WI38 (cell line): ENCODE measurements around the gene TSR3.

Experiments used
- H3K4me3 ChIP-seq: 2 replicates; pipeline ENCODE4 v1.5.1; 2011; ENCODE audit warnings: low read depth, mild to moderate bottlenecking, control low read depth, low read length
- TF ChIP-seq, protein P1 (sequence below): IDR thresholded peaks from 2 replicates; pipeline ENCODE4 v1.5.1; 2012; ENCODE audit warnings: low read depth, mild to moderate bottlenecking, control low read depth, low read length

TSR3 gene

DNA sequence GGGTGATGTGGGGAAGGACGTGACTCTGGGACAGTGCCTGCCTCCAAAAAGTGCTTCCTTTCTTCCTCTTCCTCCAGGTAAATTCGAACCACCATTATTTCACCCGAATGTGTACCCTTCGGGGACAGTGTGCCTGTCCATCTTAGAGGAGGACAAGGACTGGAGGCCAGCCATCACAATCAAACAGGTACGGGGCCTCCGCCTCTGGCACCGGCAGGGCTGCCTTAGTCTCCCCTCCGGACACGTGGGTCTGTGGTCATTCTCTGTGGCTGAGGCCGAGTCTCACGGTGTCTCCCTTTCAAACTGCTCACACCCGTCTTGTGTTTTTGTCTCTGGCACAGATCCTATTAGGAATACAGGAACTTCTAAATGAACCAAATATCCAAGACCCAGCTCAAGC, 31.6 kb downstream of the TSR3 start:
- TF ChIP-seq, protein P1, sequence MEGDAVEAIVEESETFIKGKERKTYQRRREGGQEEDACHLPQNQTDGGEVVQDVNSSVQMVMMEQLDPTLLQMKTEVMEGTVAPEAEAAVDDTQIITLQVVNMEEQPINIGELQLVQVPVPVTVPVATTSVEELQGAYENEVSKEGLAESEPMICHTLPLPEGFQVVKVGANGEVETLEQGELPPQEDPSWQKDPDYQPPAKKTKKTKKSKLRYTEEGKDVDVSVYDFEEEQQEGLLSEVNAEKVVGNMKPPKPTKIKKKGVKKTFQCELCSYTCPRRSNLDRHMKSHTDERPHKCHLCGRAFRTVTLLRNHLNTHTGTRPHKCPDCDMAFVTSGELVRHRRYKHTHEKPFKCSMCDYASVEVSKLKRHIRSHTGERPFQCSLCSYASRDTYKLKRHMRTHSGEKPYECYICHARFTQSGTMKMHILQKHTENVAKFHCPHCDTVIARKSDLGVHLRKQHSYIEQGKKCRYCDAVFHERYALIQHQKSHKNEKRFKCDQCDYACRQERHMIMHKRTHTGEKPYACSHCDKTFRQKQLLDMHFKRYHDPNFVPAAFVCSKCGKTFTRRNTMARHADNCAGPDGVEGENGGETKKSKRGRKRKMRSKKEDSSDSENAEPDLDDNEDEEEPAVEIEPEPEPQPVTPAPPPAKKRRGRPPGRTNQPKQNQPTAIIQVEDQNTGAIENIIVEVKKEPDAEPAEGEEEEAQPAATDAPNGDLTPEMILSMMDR, result no peak
- H3K4me3 ChIP-seq, result no peak overlapping the region

DNA sequence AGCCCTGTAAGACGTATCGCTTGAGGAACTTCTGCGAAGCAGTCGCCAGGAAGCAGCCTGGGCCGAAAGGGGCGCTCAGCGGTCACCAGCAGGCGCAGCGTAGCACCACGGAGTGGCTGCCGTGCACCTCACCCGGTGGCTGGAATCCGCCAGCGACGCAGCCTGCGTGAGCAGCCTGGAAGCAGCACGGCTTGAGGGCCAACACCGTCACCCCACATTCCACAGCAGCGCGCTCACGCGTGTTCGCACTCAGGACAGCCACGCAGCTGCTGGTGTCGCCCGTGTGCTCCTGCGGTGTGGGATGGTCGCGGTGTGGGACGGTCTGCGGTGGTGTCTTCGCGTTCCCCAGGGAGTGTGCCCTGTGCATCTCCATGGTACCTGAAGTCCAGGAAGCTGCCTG, 32.6 kb downstream of the TSR3 start:
- no peak overlapping the region for H3K4me3 ChIP-seq
- TF ChIP-seq, protein P1, result no peak

DNA sequence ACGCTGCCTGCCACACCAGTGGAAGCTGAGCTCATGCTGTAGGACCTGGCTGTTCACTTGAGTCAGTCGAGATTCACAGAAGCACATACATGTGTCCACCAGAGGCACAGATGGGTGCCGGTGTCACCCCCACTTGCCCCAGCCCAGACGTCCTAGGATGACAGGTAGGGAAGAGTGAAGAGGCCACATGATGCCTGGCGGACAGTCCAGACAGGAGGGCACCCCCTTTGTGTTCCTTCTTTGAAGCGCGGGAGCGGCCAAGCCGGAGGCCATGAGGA, 33.5 kb downstream of the TSR3 start:
- TF ChIP-seq, protein P1, result no peak

DNA sequence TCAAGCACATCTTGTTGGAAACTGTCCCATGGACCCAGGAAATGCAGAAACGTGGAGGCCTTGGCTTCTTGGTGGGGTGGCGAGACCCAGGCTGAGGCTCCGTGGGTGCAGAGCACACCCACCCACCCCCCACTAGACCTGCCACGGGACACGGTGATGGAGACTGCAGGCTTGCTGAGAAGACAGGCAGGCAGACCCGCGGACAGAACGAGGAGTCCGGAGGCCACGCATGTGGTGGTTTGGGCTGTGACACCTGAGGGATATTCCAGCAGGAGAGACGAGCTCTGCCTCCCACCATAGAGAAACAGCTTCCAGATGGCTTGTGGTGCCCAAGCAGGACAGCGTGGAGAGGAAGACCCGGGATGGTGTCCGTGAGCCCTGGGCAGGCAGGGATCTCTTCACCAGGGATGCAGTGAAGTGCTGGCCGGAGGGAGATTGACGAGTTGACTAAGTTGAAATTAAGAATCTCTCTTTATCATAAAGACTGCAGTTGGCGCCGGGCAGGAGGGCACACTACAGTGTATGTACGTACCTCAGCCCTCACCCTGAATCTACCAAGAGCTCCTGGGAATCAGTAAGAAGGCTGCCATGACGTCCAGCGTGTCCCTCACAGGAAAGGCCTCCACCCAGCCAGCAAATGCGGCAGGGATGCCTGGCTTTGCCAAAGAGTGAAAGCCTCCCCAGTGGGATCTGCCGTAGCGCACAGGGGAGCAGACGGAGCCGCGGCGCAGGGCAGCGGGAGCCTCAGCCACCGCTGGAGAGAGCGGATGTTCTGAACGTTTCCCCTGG, 34.0 kb downstream of the TSR3 start:
- TF ChIP-seq, protein P1, result no peak
- H3K4me3 ChIP-seq, result no peak overlapping the region

More for the DNA sequence above, 33.5 kb downstream of the TSR3 start:
- H3K4me3 ChIP-seq, result no peak overlapping the region

DNA sequence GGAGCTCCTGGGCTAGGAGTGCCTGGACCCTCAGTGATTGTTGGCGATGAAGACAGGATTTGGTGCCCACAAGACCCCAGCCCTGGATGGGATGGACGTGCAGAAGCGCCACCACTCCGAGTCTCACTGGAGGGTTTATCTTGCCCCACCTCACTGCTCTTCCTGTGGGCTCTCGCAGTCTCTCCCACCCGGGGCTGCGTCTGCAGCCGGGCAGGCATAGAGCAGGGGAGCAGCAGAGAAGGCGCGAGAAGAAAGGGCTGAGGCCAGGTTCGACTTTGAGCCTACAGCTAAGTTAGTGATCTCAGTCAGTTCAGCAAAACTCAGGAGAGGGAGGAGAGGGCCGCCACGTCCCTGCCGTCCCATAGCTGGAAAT, 35.7 kb downstream of the TSR3 start:
- TF ChIP-seq, protein P1, result no peak
- no peak overlapping the region for H3K4me3 ChIP-seq

DNA sequence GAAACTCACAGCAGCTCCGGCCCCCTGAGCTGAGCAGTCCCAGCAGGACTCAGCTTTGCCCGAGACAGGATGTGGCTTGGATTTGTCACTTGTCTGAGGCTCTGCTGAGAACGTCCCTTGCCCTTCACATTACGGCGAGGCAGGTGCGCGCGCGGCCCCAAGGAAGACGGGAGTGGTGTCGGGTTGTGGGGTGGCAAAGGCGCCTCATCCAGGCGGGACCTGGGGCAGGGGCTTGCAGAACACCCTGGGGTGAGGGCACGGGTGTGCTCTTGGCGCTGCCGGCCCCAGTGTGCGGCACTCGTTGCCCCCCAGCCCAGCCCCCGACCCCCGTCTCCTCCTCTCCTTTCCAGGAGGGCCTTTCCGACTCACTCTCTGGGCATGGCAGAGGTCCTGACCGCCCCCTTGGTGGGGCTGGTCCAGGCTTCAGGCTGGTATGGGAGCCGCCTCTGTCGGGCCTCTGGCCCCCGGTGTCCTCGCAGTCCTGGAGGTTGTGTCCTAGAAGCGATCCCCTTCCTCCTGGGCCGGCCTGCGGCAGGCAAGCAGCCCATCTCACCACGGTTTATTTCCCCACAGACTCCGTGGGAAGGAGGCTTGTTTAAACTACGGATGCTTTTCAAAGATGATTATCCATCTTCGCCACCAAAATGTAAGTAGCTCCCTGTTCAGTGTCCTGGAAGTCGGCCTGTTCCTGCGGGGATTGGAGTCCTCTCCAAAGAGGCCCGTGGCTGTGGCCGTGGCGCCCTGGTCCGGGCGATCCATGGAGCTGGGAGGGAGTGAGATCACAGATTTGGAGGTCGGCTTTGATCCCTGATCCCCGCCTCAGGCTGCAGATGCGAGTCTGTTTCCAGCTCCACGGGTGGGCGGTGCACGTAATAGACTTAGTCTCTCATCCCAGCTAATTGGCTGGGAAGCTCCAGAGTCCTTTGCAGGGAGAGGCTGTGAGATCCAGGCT, 36.3 kb downstream of the TSR3 start:
- no peak overlapping the region for H3K4me3 ChIP-seq
- TF ChIP-seq, protein P1, result no peak
